Breast epithelium (tissue), 4 donors: ENCODE results near the gene LAMA4. TPM values are rescaled to one million over a fixed set of nuclear protein-coding genes. Genes with fewer than 3 reads are reported as not detected.

Source experiments
- DNase-seq, 2 donors: peaks; one replicate each; pipeline ENCODE4 v3.0.0-alpha.2; 2019; ENCODE audit warnings: low spot score in 2 of 2
- H3K27ac ChIP-seq, 2 donors: fragments of 200-600 bp; sonication (generic) in 1 of 2; one replicate each; pipeline ENCODE4 v1.5.1; 2016 to 2019; ENCODE audit warnings: mild to moderate bottlenecking in 1 of 2
- H3K27me3 ChIP-seq, 2 donors: fragments of 200-600 bp; sonication (generic) in 1 of 2; one replicate each; pipeline versions ENCODE4 v1.5.1 to v1.6.0; 2017 to 2019; ENCODE audit warnings: control low read depth in 1 of 2, mild to moderate bottlenecking in 1 of 2
- H3K36me3 ChIP-seq: fragments of 200-600 bp; one replicate; pipeline ENCODE4 v1.5.1; 2019
- H3K4me1 ChIP-seq, 2 donors: fragments of 200-600 bp; sonication (generic); one replicate each; pipeline ENCODE4 v1.5.1; 2016 to 2019; ENCODE audit warnings: control low read depth in 1 of 2
- H3K4me3 ChIP-seq, 3 donors: fragments of 200-600 bp; sonication (generic); 1 replicate in 2 of 3; 2 replicates in 1 of 3; pipeline ENCODE4 v1.5.1; 2016 to 2019; ENCODE audit warnings: mild to moderate bottlenecking in 3 of 3, moderate library complexity in 2 of 3
- H3K9me3 ChIP-seq, 2 donors: fragments of 200-600 bp; sonication (generic) in 1 of 2; one replicate each; pipeline ENCODE4 v1.5.1; 2016 to 2019; ENCODE audit warnings: control low read depth in 1 of 2
- POLR2A ChIP-seq: fragments of 450-650 bp; IDR thresholded peaks from one replicate; pipeline ENCODE4 v1.6.1; 2016; ENCODE audit warnings: antibody characterized with exemption, mild to moderate bottlenecking, moderate library complexity
- POLR2AphosphoS5 ChIP-seq, 3 donors: sonication (generic); formaldehyde crosslinking; IDR thresholded peaks; one replicate each; pipeline ENCODE4 v1.6.1; 2017; ENCODE audit warnings: antibody characterized with exemption in 3 of 3
- intact Hi-C: fragments of 100-400 bp; cut with DNase I; formaldehyde crosslinking; loops from one replicate; pipeline ENCODE4 v1.15.1; 2023; ENCODE audit warnings: low total_unique reads
- total RNA-seq, 3 donors: library from RNA; depleted of rRNA; stranded (reverse); fragments of >200 nt; gene quantifications; one replicate each; pipeline ENCODE4 v1.1.0, GENCODE V29; 2016
- TF ChIP-seq, protein P1 (sequence below), 3 donors: fragments of 450-650 bp; IDR thresholded peaks; one replicate each; pipeline ENCODE4 v1.5.1; 2016 to 2017; ENCODE audit warnings: antibody characterized with exemption in 3 of 3, mild to moderate bottlenecking in 3 of 3, moderate library complexity in 3 of 3

Gene LAMA4
- total RNA-seq, 3 donors from 2014 or later: 54.0 to 142 (median 129) TPM

DNA sequence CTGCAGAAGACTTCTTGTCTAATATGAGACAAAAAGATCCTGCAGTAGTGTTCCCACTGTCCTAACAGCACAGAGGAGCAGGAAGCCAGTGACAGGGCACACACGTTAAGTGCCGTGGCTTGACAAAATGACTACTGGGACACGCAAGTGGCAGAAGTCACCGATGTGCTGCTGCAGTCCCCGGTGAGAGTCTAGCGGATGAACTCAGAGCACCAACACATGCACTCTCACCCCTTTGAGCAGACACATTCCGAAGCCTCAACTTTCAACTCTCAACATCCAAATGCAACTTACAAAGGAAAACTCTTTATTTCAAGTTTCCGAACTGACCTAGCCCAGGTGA lies 898 bp downstream of the LAMA4 start:
- no peaks in the 10 kb centered on the region for H3K36me3 ChIP-seq
- intact Hi-C loops: loop anchor here (10.0 kb wide), 1 partner anchor 69 kb away; no protein-coding TSS in a partner anchor
- TF ChIP-seq POLR2A (no peak), POLR2AphosphoS5 (IDR thresholded peaks at IDR 0.05) (no peak)
- TF ChIP-seq, protein P1, sequence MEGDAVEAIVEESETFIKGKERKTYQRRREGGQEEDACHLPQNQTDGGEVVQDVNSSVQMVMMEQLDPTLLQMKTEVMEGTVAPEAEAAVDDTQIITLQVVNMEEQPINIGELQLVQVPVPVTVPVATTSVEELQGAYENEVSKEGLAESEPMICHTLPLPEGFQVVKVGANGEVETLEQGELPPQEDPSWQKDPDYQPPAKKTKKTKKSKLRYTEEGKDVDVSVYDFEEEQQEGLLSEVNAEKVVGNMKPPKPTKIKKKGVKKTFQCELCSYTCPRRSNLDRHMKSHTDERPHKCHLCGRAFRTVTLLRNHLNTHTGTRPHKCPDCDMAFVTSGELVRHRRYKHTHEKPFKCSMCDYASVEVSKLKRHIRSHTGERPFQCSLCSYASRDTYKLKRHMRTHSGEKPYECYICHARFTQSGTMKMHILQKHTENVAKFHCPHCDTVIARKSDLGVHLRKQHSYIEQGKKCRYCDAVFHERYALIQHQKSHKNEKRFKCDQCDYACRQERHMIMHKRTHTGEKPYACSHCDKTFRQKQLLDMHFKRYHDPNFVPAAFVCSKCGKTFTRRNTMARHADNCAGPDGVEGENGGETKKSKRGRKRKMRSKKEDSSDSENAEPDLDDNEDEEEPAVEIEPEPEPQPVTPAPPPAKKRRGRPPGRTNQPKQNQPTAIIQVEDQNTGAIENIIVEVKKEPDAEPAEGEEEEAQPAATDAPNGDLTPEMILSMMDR (IDR thresholded peaks at IDR 0.05): no peak
- DNase-seq: no peak
- H3K4me3 ChIP-seq: peak overlapping the region; percentile 65 to 78 (median 72)
- no peaks in the 10 kb centered on the region for H3K4me1 ChIP-seq
- H3K27me3 ChIP-seq: no peaks in the 10 kb centered on the region
- H3K9me3 ChIP-seq: no peaks in the 10 kb centered on the region
- peak overlapping the region; percentile 86 to 96 for H3K27ac ChIP-seq

GRCh38 chr6:112252571-112253497 lies 1.5 kb downstream of the LAMA4 start:
- H3K27me3 ChIP-seq: no peaks in the 10 kb centered on the region
- H3K4me1 ChIP-seq: no peaks in the 10 kb centered on the region
- no peaks in the 10 kb centered on the region for H3K9me3 ChIP-seq
- no peaks in the 10 kb centered on the region for H3K36me3 ChIP-seq
- peak overlapping the region; percentile 86 to 96 for H3K27ac ChIP-seq
- H3K4me3 ChIP-seq: peak overlapping the region; percentile 65 to 78 (median 72)
- intact Hi-C loops: loop anchor here (10.0 kb wide), 1 partner anchor 68 kb away; no protein-coding TSS in a partner anchor
- TF ChIP-seq, protein P1 (IDR thresholded peaks at IDR 0.05): no peak
- TF ChIP-seq POLR2AphosphoS5 (IDR thresholded peaks at IDR 0.05): no peak
- TF ChIP-seq POLR2A: no peak
- no peak for DNase-seq

DNA sequence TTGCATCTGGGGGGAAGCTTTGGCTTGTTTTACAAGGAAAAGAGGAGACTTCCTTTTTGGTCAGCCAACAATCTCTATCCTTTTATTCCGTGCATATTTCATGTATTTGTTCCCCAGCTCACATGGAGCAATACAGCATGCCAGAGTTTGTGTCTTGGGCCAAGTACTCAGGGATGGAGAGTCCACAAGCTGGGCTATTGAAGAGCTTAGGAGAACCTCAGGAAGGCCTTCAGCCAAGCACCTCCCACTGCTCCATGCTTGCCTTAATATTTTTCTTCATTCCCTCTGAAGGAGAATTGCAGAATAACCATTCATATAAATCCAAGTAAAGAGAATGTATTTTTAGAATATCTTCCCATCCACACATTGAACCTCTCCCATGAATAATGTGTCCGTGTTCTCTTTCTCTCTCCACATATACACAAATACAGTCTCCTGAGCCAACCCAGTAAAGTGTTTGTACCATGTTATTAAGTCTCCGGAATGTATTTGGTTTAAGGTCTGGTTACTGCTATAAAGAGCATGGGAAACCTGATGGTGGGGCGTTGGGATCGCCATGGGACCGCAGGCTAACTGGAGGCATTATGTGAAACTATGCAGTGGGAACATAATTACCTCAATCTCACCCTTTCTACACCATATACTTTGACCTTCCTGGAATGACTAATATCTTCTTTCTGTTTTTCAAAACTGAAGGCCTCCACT lies 3.0 kb downstream of the LAMA4 start:
- peak in 1 of 3 donors; percentile 23 for TF ChIP-seq POLR2AphosphoS5 (IDR thresholded peaks at IDR 0.05)
- peak; percentile 14 for TF ChIP-seq POLR2A
- TF ChIP-seq, protein P1 (IDR thresholded peaks at IDR 0.05): no peak
- intact Hi-C loops: loop anchor here (10.0 kb wide), 1 partner anchor 67 kb away; no protein-coding TSS in a partner anchor

DNA sequence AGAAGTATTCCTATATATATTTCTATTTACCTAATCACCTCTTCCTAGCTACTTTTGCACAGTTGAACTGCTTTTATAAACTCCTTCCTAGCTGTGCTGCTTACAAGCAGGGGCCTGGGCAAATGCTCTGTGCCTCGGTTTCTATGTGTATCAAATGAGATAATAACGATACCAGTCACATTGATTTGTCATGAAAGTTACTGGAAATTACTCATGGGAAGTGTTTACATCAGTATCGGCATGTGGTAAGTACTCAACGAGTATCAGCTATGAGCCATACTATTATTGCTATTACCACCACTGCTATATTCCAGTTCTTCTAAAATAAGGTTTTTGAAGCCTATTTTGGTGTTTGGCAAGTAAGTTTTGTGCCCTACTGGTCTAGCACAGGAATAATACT lies 4.9 kb downstream of the LAMA4 start:
- TF ChIP-seq, protein P1 (IDR thresholded peaks at IDR 0.05): no peak
- no peak for TF ChIP-seq POLR2A
- DNase-seq: no peak
- H3K4me3 ChIP-seq: peak overlapping the region in 1 of 3 donors; percentile 2
- intact Hi-C loops: no loop called here
- H3K9me3 ChIP-seq: no peaks in the 10 kb centered on the region
- H3K4me1 ChIP-seq: no peaks in the 10 kb centered on the region
- no peaks in the 10 kb centered on the region for H3K27me3 ChIP-seq
- H3K27ac ChIP-seq: peak overlapping the region in 1 of 2 donors; percentile 70
- no peaks in the 10 kb centered on the region for H3K36me3 ChIP-seq

More for the DNA sequence above, 3.0 kb downstream of the LAMA4 start:
- Histone ChIP-seq H3K4me1 (no peaks in the 10 kb centered on the region), H3K27me3 (no peaks in the 10 kb centered on the region), H3K4me3 (peak overlapping the region; percentile 13 to 72 (median 65)), H3K9me3 (no peaks in the 10 kb centered on the region), H3K36me3 (no peaks in the 10 kb centered on the region), H3K27ac (peak overlapping the region; percentile 40 to 70)
- DNase-seq: peak in 1 of 2 donors; percentile 48
